Transverse colon (tissue), 4 donors: ENCODE measurements around the gene SYNJ1. TPM values are rescaled to one million over a fixed set of nuclear protein-coding genes. Genes with fewer than 3 reads are reported as not detected.
"Not testable (repeated sequence)": the region's sequence is repeated elsewhere in the genome, so short reads cannot be mapped to it uniquely, and the experiment has no call there.

Experiments
- DNase-seq: peaks from one replicate; pipeline ENCODE4 v3.0.0-alpha.2; 2019
- H3K27ac ChIP-seq, 4 donors: fragments of 200-600 bp; sonication (generic); 2 replicates each; pipeline ENCODE4 v1.5.1; 2016 to 2018; ENCODE audit warnings: inconsistent platforms in 4 of 4
- H3K27me3 ChIP-seq: fragments of 200-600 bp; sonication (generic); 2 replicates; pipeline ENCODE4 v1.5.1; 2017; ENCODE audit warnings: inconsistent platforms
- H3K36me3 ChIP-seq, 4 donors: fragments of 200-600 bp; sonication (generic); 2 replicates each; pipeline ENCODE4 v1.5.1; 2017 to 2019; ENCODE audit warnings: inconsistent platforms in 4 of 4
- H3K4me1 ChIP-seq, 4 donors: fragments of 200-600 bp; sonication (generic); 2 replicates each; pipeline ENCODE4 v1.5.1; 2017 to 2020; ENCODE audit warnings: inconsistent platforms in 4 of 4
- H3K4me3 ChIP-seq, 4 donors: fragments of 200-600 bp; sonication (generic); 1 replicate in 1 of 4; 2 replicates in 3 of 4; pipeline versions ENCODE4 v1.5.1 to v1.6.1; 2017 to 2019; ENCODE audit warnings: inconsistent platforms in 4 of 4
- H3K9me3 ChIP-seq, 2 donors: fragments of 200-600 bp; sonication (generic); 2 replicates each; pipeline ENCODE4 v1.5.1; 2017 to 2019; ENCODE audit warnings: inconsistent platforms in 2 of 2
- CTCF ChIP-seq, 5 experiments: fragments of 200-600 bp in 3 of 5; fragments of 450-650 bp in 2 of 5; sonication (generic) in 3 of 5; IDR thresholded peaks; 1 replicate in 2 of 5; 2 replicates in 3 of 5; pipeline ENCODE4 v1.5.1; 2016 to 2017; ENCODE audit warnings: antibody characterized with exemption in 5 of 5, inconsistent platforms in 3 of 5, mild to moderate bottlenecking in 2 of 5, moderate library complexity in 1 of 5
- EP300 ChIP-seq: sonication (generic); formaldehyde crosslinking; IDR thresholded peaks from one replicate; pipeline ENCODE4 v1.6.1; 2017; ENCODE audit warnings: antibody characterized with exemption, low read depth
- POLR2A ChIP-seq: fragments of 450-650 bp; IDR thresholded peaks from one replicate; pipeline ENCODE4 v1.6.1; 2016; ENCODE audit warnings: antibody characterized with exemption, mild to moderate bottlenecking, moderate library complexity
- POLR2AphosphoS5 ChIP-seq, 3 donors: sonication (generic); formaldehyde crosslinking; IDR thresholded peaks; one replicate each; pipeline ENCODE4 v1.6.1; 2016; ENCODE audit warnings: antibody characterized with exemption in 3 of 3
- WGBS, 2 donors: methylation state at CpG; one replicate each; pipeline ENCODE4 v1.1.5; 2018; ENCODE audit warnings: low coverage in 1 of 2; 5-methylcytosine and 5-hydroxymethylcytosine counted together
- in situ Hi-C, 4 donors: fragments of 200-750 bp; cut with MboI; loops; one replicate each; pipeline versions ENCODE4 v1.15.0 to v1.15.1; 2017; ENCODE audit warnings: low sequenced_read_pairs in 3 of 4, low pct_ligation_motif_present in 1 of 4, low pct_unique_long_range_greater_than_20kb in 1 of 4
- intact Hi-C: fragments of 100-400 bp; cut with DNase I; formaldehyde crosslinking; loops from one replicate; pipeline ENCODE4 v1.15.1; 2023; ENCODE audit warnings: low total_unique reads
- total RNA-seq, 4 donors: library from RNA; depleted of rRNA; stranded (reverse); fragments of >200 nt; gene quantifications; one replicate each; pipeline ENCODE4 v1.1.0, GENCODE V29; 2016

Gene SYNJ1
- total RNA-seq, 4 donors from 2014 or later: 9.8 to 18.0 (median 15.9) TPM

DNA sequence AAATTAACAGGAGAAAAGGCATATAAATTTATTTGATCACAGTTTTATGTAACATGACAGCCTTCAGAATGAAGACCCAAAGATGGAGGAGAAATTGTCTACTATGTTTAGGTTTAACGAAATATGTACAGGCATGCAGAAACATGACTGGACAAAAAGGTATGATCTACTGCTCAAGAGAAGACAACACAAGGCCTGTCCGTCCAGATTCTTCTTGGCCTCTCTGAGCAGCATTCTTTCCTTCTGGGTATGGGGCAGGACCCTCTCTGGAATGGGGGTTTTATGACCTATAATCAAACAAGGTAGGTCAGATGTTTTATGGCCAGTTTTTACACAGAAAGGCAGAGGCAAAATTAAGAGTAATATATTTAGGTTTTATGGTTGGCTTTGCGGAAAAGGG is 13.5 kb upstream of the SYNJ1 start:
- H3K27ac ChIP-seq: no peak overlapping the region
- no peaks in the 10 kb centered on the region for H3K9me3 ChIP-seq
- H3K4me1 ChIP-seq: no peaks in the 10 kb centered on the region
- TF ChIP-seq CTCF (IDR thresholded peaks at IDR 0.05): no peak
- TF ChIP-seq EP300: no peak
- no peak for TF ChIP-seq POLR2AphosphoS5 (IDR thresholded peaks at IDR 0.05)
- TF ChIP-seq POLR2A: no peak
- H3K36me3 ChIP-seq: peaks cover 0 to 60% (median 26%) of the 10 kb centered on the region in 4 donors
- intact Hi-C loops: no loop called here
- WGBS, 2 donors: 72 to 80% methylated on average over 3 of the region's 3 CpGs
- no peak for DNase-seq
- H3K4me3 ChIP-seq: no peak overlapping the region
- in situ Hi-C loops: no loop called here
- H3K27me3 ChIP-seq: no peaks in the 10 kb centered on the region

DNA sequence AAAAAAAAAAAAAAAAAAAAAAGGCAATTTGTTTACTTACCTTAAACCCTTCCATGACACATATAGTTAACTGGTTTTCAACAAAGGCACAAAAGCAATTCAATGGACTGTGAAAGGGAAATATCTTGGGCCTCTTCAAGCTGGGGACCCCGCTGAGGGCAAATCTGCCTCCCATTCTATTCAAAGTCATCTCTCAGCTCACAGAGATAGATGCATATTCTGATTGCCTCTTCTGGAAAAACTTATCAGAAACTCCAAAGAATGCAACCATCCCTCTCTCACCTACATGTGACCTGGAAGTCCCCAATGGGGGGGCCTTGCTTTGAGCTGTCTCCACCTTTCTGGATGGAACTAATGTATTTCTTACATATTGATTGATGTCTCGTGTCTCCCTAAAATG is 12.1 kb upstream of the SYNJ1 start:
- Histone ChIP-seq H3K9me3 (no peaks in the 10 kb centered on the region), H3K36me3 (peaks cover 0 to 53% (median 19%) of the 10 kb centered on the region in 4 donors), H3K4me3 (no peak overlapping the region), H3K27ac (no peak overlapping the region), H3K27me3 (no peaks in the 10 kb centered on the region), H3K4me1 (no peaks in the 10 kb centered on the region)
- DNase-seq: no peak
- 95 to 100% methylated on average over 1 to 2 of the region's 2 CpGs for WGBS, 2 donors
- intact Hi-C loops: no loop called here
- in situ Hi-C loops: no loop called here
- TF ChIP-seq EP300: no peak
- TF ChIP-seq CTCF (IDR thresholded peaks at IDR 0.05): no peak
- TF ChIP-seq POLR2A: no peak
- TF ChIP-seq POLR2AphosphoS5 (IDR thresholded peaks at IDR 0.05): no peak

DNA sequence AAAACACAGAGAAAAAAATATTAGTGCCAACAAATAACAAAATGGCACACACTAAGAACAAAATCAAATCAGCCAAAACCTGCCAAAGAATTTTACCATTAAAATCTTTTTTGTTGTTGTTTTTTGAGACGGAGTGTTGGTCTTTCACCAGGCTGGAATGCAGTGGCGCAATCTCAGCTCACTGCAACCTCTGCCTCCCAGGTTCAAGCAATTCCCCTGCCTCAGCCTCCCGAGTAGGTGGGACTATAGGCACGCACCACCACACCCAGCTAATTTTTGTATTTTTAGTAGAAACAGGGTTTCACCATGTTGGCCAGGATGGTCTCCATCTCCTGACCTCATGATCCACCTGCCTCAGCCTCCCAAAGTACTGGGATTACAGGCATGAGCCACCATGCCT is 8.3 kb upstream of the SYNJ1 start:
- in situ Hi-C loops, intact Hi-C loops, H3K27ac ChIP-seq, H3K9me3 ChIP-seq, H3K4me1 ChIP-seq, H3K27me3 ChIP-seq, H3K4me3 ChIP-seq, DNase-seq: not testable (repeated sequence)
- WGBS, 2 donors: 80 to 88% methylated on average over 1 to 4 of the region's 4 CpGs
- peaks cover 0 to 19% (median 8%) of the 10 kb centered on the region in 4 donors for H3K36me3 ChIP-seq

DNA sequence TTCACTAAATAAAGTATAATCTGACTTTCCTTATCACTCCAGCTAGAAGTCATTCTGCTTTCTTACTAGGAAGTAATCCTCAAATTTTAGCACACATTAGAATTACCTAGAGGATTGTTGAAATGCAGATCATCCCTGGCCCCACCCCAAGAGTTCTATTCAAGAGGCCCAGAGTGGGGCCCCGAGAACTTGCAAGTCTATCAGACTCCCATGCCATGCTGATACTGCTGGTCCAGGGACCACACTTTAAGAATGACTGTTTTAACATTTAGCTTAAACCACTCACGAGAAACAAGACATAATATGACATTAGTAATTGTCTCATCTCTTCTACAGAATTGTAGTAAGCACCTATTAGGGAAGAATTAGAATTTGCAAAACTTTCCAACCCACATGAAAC is 7.7 kb upstream of the SYNJ1 start:
- peaks cover 0 to 19% (median 8%) of the 10 kb centered on the region in 4 donors for H3K36me3 ChIP-seq

More for the DNA sequence above, 7.7 kb upstream of the SYNJ1 start:
- Histone ChIP-seq H3K27me3 (no peaks in the 10 kb centered on the region), H3K4me1 (no peaks in the 10 kb centered on the region), H3K4me3 (no peak overlapping the region), H3K9me3 (no peaks in the 10 kb centered on the region), H3K27ac (no peak overlapping the region)
- WGBS, 2 donors: 71 to 82% methylated on average over 1 to 2 of the region's 2 CpGs
- no peak for TF ChIP-seq CTCF (IDR thresholded peaks at IDR 0.05)
- in situ Hi-C loops: no loop called here
- DNase-seq: no peak
- intact Hi-C loops: no loop called here
